WTC11 (cell line): ENCODE measurements around the gene BBS9. TPM values are rescaled to one million over a fixed set of nuclear protein-coding genes. Genes with fewer than 3 reads are reported as not detected.

Experiments used
- ATAC-seq: fragments of 200-7000 bp; cut with Tn5 transposase; 2 replicates; pipeline ENCODE4 v1.10.0; 2021; ENCODE audit warnings: mild to moderate bottlenecking, moderate library complexity
- CTCF ChIA-PET: fragments of 300-600 bp; sonication (Branson Sonifier 250); formaldehyde crosslinking; loops from one replicate; lab custom pipeline; 2021; ENCODE audit warnings: antibody characterized with exemption; lab: Charles Lee
- POLR2A ChIA-PET: fragments of 350-600 bp; sonication (Branson Sonifier 250); formaldehyde crosslinking; loops from one replicate; lab custom pipeline; 2021; ENCODE audit warnings: antibody characterized with exemption; lab: Charles Lee
- DNase-seq: peaks from one replicate; pipeline ENCODE4 v3.0.0; 2021; ENCODE audit warnings: low spot score
- H3K27ac Mint-ChIP-seq: 2 replicates; pipeline ENCODE4 v1.8.0; 2021; ENCODE audit warnings: mixed read lengths
- H3K27me3 Mint-ChIP-seq: 2 replicates; pipeline ENCODE4 v1.8.0; 2021; ENCODE audit warnings: low read depth, mild to moderate bottlenecking, moderate library complexity, mixed read lengths
- H3K36me3 Mint-ChIP-seq: 2 replicates; pipeline ENCODE4 v1.8.0; 2021; ENCODE audit warnings: mixed read lengths
- H3K4me1 Mint-ChIP-seq: 2 replicates; pipeline ENCODE4 v1.8.0; 2022; ENCODE audit warnings: mixed read lengths
- H3K4me3 Mint-ChIP-seq: 2 replicates; pipeline ENCODE4 v1.8.0; 2021; ENCODE audit warnings: mild to moderate bottlenecking, moderate library complexity, mixed read lengths
- H3K9me3 Mint-ChIP-seq: 2 replicates; pipeline ENCODE4 v1.8.0; 2021; ENCODE audit warnings: mixed read lengths
- AR ChIP-seq: fragments of 250-450 bp; sonication (Bioruptor Pico); IDR thresholded peaks from 2 replicates; pipeline ENCODE4 v1.9.0; 2021; ENCODE audit warnings: mild to moderate bottlenecking
- ATF1 ChIP-seq: sonication (generic); formaldehyde crosslinking; IDR thresholded peaks from 2 replicates; pipeline ENCODE4 v1.8.1; 2023; ENCODE audit warnings: mild to moderate bottlenecking, moderate library complexity, missing genetic modification reagents
- ATF3 ChIP-seq: sonication (generic); formaldehyde crosslinking; conservative IDR thresholded peaks from 2 replicates; pipeline ENCODE4 v1.8.1; 2022; ENCODE audit warnings: mild to moderate bottlenecking, missing genetic modification reagents
- CBFB ChIP-seq: sonication (generic); formaldehyde crosslinking; IDR thresholded peaks from 2 replicates; pipeline ENCODE4 v1.8.1; 2022; ENCODE audit warnings: mild to moderate bottlenecking, low read depth, missing genetic modification reagents
- ESRRA ChIP-seq: sonication (generic); formaldehyde crosslinking; IDR thresholded peaks from 2 replicates; pipeline ENCODE4 v1.8.1; 2022; ENCODE audit warnings: mild to moderate bottlenecking, missing genetic modification reagents, borderline replicate concordance
- FOXK1 ChIP-seq: sonication (generic); formaldehyde crosslinking; IDR thresholded peaks from 2 replicates; pipeline ENCODE4 v1.8.0; 2022; ENCODE audit warnings: mild to moderate bottlenecking, moderate library complexity, missing genetic modification reagents
- FOXP1 ChIP-seq: sonication (generic); formaldehyde crosslinking; IDR thresholded peaks from 2 replicates; pipeline ENCODE4 v1.8.0; 2022; ENCODE audit warnings: missing genetic modification reagents, mild to moderate bottlenecking, moderate library complexity, borderline replicate concordance
- GRHL2 ChIP-seq: fragments of 250-450 bp; sonication (Bioruptor Pico); IDR thresholded peaks from 2 replicates; pipeline ENCODE4 v1.8.0; 2022; ENCODE audit warnings: mild to moderate bottlenecking, moderate library complexity; ENCODE audit not compliant: insufficient replicate concordance, severe bottlenecking
- GTF2I ChIP-seq: fragments of 250-450 bp; sonication (Bioruptor Pico); conservative IDR thresholded peaks from 2 replicates; pipeline ENCODE4 v1.4.0; 2021; ENCODE audit warnings: mild to moderate bottlenecking
- IRF2 ChIP-seq: sonication (generic); formaldehyde crosslinking; IDR thresholded peaks from 2 replicates; pipeline ENCODE4 v1.8.0; 2022; ENCODE audit warnings: low read depth, missing genetic modification reagents, borderline replicate concordance
- MAX ChIP-seq: sonication (generic); formaldehyde crosslinking; IDR thresholded peaks from 2 replicates; pipeline ENCODE4 v1.8.0; 2022; ENCODE audit warnings: mild to moderate bottlenecking, missing genetic modification reagents
- NFATC4 ChIP-seq: fragments of 250-450 bp; sonication (Bioruptor Pico); IDR thresholded peaks from 2 replicates; pipeline ENCODE4 v1.9.0; 2021; ENCODE audit warnings: mild to moderate bottlenecking
- NFE2L1 ChIP-seq: sonication (generic); formaldehyde crosslinking; IDR thresholded peaks from 2 replicates; pipeline ENCODE4 v1.8.1; 2023; ENCODE audit warnings: missing genetic modification reagents
- NFYB ChIP-seq: sonication (generic); formaldehyde crosslinking; conservative IDR thresholded peaks from 2 replicates; pipeline ENCODE4 v1.8.0; 2022; ENCODE audit warnings: low read depth, missing genetic modification reagents
- NR1H2 ChIP-seq: sonication (generic); formaldehyde crosslinking; IDR thresholded peaks from 2 replicates; pipeline ENCODE4 v1.9.0; 2021; ENCODE audit warnings: mild to moderate bottlenecking, moderate library complexity, missing genetic modification reagents
- NR2C2 ChIP-seq: sonication (generic); formaldehyde crosslinking; IDR thresholded peaks from 2 replicates; pipeline ENCODE4 v1.8.0; 2022; ENCODE audit warnings: mild to moderate bottlenecking, missing genetic modification reagents
- OVOL2 ChIP-seq: fragments of 250-450 bp; sonication (Bioruptor Pico); IDR thresholded peaks from 2 replicates; pipeline ENCODE4 v1.9.0; 2021; ENCODE audit warnings: mild to moderate bottlenecking, borderline replicate concordance
- RORB ChIP-seq: fragments of 250-450 bp; sonication (Bioruptor Pico); IDR thresholded peaks from 2 replicates; pipeline ENCODE4 v1.9.0; 2021; ENCODE audit warnings: mild to moderate bottlenecking
- SOX15 ChIP-seq: fragments of 250-450 bp; sonication (Bioruptor Pico); IDR thresholded peaks from 2 replicates; pipeline ENCODE4 v1.9.0; 2021; ENCODE audit warnings: mild to moderate bottlenecking
- TEAD4 ChIP-seq: sonication (generic); formaldehyde crosslinking; IDR thresholded peaks from 2 replicates; pipeline ENCODE4 v1.8.0; 2022; ENCODE audit warnings: mild to moderate bottlenecking, missing genetic modification reagents
- ZMAT4 ChIP-seq: fragments of 250-450 bp; sonication (Bioruptor Pico); IDR thresholded peaks from 2 replicates; pipeline ENCODE4 v1.9.0; 2021; ENCODE audit warnings: mild to moderate bottlenecking
- ZNF138 ChIP-seq: sonication (generic); formaldehyde crosslinking; conservative IDR thresholded peaks from 2 replicates; pipeline ENCODE4 v1.8.1; 2022; ENCODE audit warnings: mild to moderate bottlenecking, moderate library complexity, missing genetic modification reagents
- ZNF263 ChIP-seq: sonication (generic); formaldehyde crosslinking; IDR thresholded peaks from 2 replicates; pipeline ENCODE4 v1.8.1; 2022; ENCODE audit warnings: low read depth, mild to moderate bottlenecking, moderate library complexity, missing genetic modification reagents
- ZNF396 ChIP-seq: fragments of 250-450 bp; sonication (Bioruptor Pico); IDR thresholded peaks from 2 replicates; pipeline ENCODE4 v1.8.0; 2021; ENCODE audit warnings: mild to moderate bottlenecking, moderate library complexity, borderline replicate concordance
- ZNF416 ChIP-seq: fragments of 250-450 bp; sonication (Bioruptor Pico); IDR thresholded peaks from 2 replicates; pipeline ENCODE4 v1.9.0; 2021; ENCODE audit warnings: mild to moderate bottlenecking, inconsistent platforms
- ZSCAN18 ChIP-seq: fragments of 250-450 bp; sonication (Bioruptor Pico); IDR thresholded peaks from 2 replicates; pipeline ENCODE4 v2.1.2; 2022; ENCODE audit warnings: mild to moderate bottlenecking, moderate library complexity
- total RNA-seq: library from RNA; stranded (reverse); gene quantifications from 3 replicates; pipeline ENCODE4 v1.2.3, GENCODE V29; 2021
- TF ChIP-seq, protein P1 (sequence below): sonication (generic); formaldehyde crosslinking; IDR thresholded peaks from 2 replicates; pipeline ENCODE4 v1.8.1; 2022; ENCODE audit warnings: low read depth, missing genetic modification reagents, borderline replicate concordance
- TF ChIP-seq, protein P2 (sequence below): sonication (generic); formaldehyde crosslinking; IDR thresholded peaks from 2 replicates; pipeline ENCODE4 v1.8.1; 2023; ENCODE audit warnings: mild to moderate bottlenecking, missing genetic modification reagents, moderate library complexity
- TF ChIP-seq, protein P3 (sequence below): sonication (generic); formaldehyde crosslinking; IDR thresholded peaks from 2 replicates; pipeline ENCODE4 v1.8.0; 2023; ENCODE audit warnings: mild to moderate bottlenecking, missing genetic modification reagents

The BBS9 gene
- total RNA-seq, 1 experiment from 2014 or later: 56.6 TPM

GRCh38 chr7:33428415-33428814, 299.1 kb downstream of the BBS9 start:
- TF ChIP-seq NFYB (CRISPR knock-in tag): no peak
- no peak for TF ChIP-seq NFE2L1 (CRISPR knock-in tag)
- no peak for TF ChIP-seq SOX15
- no peak for TF ChIP-seq ZNF263 (CRISPR knock-in tag)
- TF ChIP-seq NFATC4 (CRISPR knock-in tag): no peak
- TF ChIP-seq, protein P1, sequence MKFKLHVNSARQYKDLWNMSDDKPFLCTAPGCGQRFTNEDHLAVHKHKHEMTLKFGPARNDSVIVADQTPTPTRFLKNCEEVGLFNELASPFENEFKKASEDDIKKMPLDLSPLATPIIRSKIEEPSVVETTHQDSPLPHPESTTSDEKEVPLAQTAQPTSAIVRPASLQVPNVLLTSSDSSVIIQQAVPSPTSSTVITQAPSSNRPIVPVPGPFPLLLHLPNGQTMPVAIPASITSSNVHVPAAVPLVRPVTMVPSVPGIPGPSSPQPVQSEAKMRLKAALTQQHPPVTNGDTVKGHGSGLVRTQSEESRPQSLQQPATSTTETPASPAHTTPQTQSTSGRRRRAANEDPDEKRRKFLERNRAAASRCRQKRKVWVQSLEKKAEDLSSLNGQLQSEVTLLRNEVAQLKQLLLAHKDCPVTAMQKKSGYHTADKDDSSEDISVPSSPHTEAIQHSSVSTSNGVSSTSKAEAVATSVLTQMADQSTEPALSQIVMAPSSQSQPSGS (CRISPR knock-in tag): no peak
- no peak for TF ChIP-seq GRHL2 (CRISPR knock-in tag)
- TF ChIP-seq MAX: no peak
- TF ChIP-seq, protein P2, sequence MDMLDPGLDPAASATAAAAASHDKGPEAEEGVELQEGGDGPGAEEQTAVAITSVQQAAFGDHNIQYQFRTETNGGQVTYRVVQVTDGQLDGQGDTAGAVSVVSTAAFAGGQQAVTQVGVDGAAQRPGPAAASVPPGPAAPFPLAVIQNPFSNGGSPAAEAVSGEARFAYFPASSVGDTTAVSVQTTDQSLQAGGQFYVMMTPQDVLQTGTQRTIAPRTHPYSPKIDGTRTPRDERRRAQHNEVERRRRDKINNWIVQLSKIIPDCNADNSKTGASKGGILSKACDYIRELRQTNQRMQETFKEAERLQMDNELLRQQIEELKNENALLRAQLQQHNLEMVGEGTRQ (CRISPR knock-in tag): no peak
- TF ChIP-seq CBFB (CRISPR knock-in tag): no peak
- TF ChIP-seq ATF3 (CRISPR knock-in tag): no peak
- TF ChIP-seq ZNF416 (CRISPR knock-in tag): no peak
- no peak for TF ChIP-seq ZNF138 (CRISPR knock-in tag)
- no peak for TF ChIP-seq FOXK1
- TF ChIP-seq ZNF396 (CRISPR knock-in tag): no peak
- no peak for TF ChIP-seq NR1H2
- no peak for TF ChIP-seq RORB (CRISPR knock-in tag)
- peaks cover 2% of the 10 kb centered on the region for H3K4me1 Mint-ChIP-seq
- no peak for ATAC-seq
- ChIA-PET POLR2A (no interaction called here), CTCF (no interaction called here)
- H3K9me3 Mint-ChIP-seq: no peaks in the 10 kb centered on the region
- no peak overlapping the region for H3K27ac Mint-ChIP-seq
- H3K4me3 Mint-ChIP-seq: no peak overlapping the region
- H3K36me3 Mint-ChIP-seq: no peaks in the 10 kb centered on the region
- DNase-seq: no peak
- H3K27me3 Mint-ChIP-seq: no peaks in the 10 kb centered on the region

- ChIA-PET CTCF (no interaction called here), POLR2A (no interaction called here)
- no peak for TF ChIP-seq AR (CRISPR knock-in tag)
- TF ChIP-seq IRF2 (CRISPR knock-in tag): no peak
- no peak for TF ChIP-seq TEAD4 (CRISPR knock-in tag)
- TF ChIP-seq FOXP1 (CRISPR knock-in tag): no peak
- TF ChIP-seq ATF1 (CRISPR knock-in tag): no peak
- no peak for TF ChIP-seq GTF2I (CRISPR knock-in tag)
- TF ChIP-seq, protein P3, sequence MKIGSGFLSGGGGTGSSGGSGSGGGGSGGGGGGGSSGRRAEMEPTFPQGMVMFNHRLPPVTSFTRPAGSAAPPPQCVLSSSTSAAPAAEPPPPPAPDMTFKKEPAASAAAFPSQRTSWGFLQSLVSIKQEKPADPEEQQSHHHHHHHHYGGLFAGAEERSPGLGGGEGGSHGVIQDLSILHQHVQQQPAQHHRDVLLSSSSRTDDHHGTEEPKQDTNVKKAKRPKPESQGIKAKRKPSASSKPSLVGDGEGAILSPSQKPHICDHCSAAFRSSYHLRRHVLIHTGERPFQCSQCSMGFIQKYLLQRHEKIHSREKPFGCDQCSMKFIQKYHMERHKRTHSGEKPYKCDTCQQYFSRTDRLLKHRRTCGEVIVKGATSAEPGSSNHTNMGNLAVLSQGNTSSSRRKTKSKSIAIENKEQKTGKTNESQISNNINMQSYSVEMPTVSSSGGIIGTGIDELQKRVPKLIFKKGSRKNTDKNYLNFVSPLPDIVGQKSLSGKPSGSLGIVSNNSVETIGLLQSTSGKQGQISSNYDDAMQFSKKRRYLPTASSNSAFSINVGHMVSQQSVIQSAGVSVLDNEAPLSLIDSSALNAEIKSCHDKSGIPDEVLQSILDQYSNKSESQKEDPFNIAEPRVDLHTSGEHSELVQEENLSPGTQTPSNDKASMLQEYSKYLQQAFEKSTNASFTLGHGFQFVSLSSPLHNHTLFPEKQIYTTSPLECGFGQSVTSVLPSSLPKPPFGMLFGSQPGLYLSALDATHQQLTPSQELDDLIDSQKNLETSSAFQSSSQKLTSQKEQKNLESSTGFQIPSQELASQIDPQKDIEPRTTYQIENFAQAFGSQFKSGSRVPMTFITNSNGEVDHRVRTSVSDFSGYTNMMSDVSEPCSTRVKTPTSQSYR (CRISPR knock-in tag): no peak
- TF ChIP-seq ESRRA (CRISPR knock-in tag): no peak
- TF ChIP-seq NR2C2: no peak
- no peak for TF ChIP-seq ZMAT4 (CRISPR knock-in tag)
- TF ChIP-seq ZSCAN18 (CRISPR knock-in tag): no peak
- TF ChIP-seq OVOL2 (CRISPR knock-in tag): no peak
- Mint-ChIP-seq H3K36me3 (no peaks in the 10 kb centered on the region), H3K4me3 (no peak overlapping the region), H3K27me3 (no peaks in the 10 kb centered on the region), H3K27ac (no peak overlapping the region), H3K9me3 (no peaks in the 10 kb centered on the region), H3K4me1 (no peaks in the 10 kb centered on the region)
- no peak for ATAC-seq
- no peak for DNase-seq
These were observed 302.2 kb downstream of the BBS9 start for GRCh38 chr7:33431543-33431942.
